IMR-90 (cell line): Measurements from ENCODE around the gene BICD2. TPM values are rescaled to one million over a fixed set of nuclear protein-coding genes. Genes with fewer than 3 reads are reported as not detected.

Experiments
- ATAC-seq: fragments of 200-7000 bp; cut with Tn5 transposase; 2 replicates; pipeline ENCODE4 v1.9.1; 2020; ENCODE audit warnings: low read depth, mild to moderate bottlenecking, moderate library complexity
- BruUV-seq: library from RNA; stranded (reverse); fragments of 400-500 nt; replicated peaks from 2 replicates; lab custom pipeline; 2021; lab: Mats Ljungman, UMichigan
- CTCF ChIA-PET: fragments of 300-600 bp; formaldehyde crosslinking; extraction: SDS; loops from one replicate; lab custom pipeline; 2021; ENCODE audit warnings: antibody characterized with exemption; lab: Yijun Ruan, JAX
- POLR2A ChIA-PET: fragments of 300-600 bp; sonication (Branson Sonifier 250); formaldehyde crosslinking; loops from one replicate; lab custom pipeline; 2022; ENCODE audit warnings: antibody characterized with exemption; ENCODE audit not compliant: unreplicated experiment; lab: Charles Lee
- DNase-seq: peaks from one replicate; pipeline ENCODE4 v3.0.0; 2013
- H2AFZ ChIP-seq: replicated peaks from 2 replicates; pipeline ENCODE3; 2013; ENCODE audit warnings: low read length, mild to moderate bottlenecking; ENCODE audit not compliant: poor library complexity
- H2AK5ac ChIP-seq: 2 replicates; pipeline ENCODE4 v1.6.1; 2013; ENCODE audit warnings: low read depth, low read length, inconsistent platforms
- H2AK9ac ChIP-seq: replicated peaks from 2 replicates; pipeline ENCODE3; 2013; ENCODE audit warnings: mild to moderate bottlenecking, low read depth, low read length, moderate library complexity; ENCODE audit not compliant: poor library complexity
- H2BK120ac ChIP-seq: 2 replicates; pipeline ENCODE4 v1.6.1; 2013; ENCODE audit warnings: low read depth, low read length, inconsistent platforms
- H2BK15ac ChIP-seq: 3 replicates; pipeline ENCODE4 v1.6.1; 2013; ENCODE audit warnings: low read depth, low read length, inconsistent platforms
- H2BK20ac ChIP-seq: 2 replicates; pipeline ENCODE4 v1.6.1; 2013; ENCODE audit warnings: low read depth, mild to moderate bottlenecking, inconsistent platforms, low read length, moderate library complexity
- H2BK5ac ChIP-seq: 2 replicates; pipeline ENCODE4 v1.6.1; 2013; ENCODE audit warnings: mild to moderate bottlenecking, low read depth, low read length, inconsistent platforms; ENCODE audit not compliant: poor library complexity, severe bottlenecking
- H3K14ac ChIP-seq: replicated peaks from 2 replicates; pipeline ENCODE4 v1.6.1; 2013; ENCODE audit warnings: low read depth, low read length, inconsistent platforms
- H3K18ac ChIP-seq: 2 replicates; pipeline ENCODE4 v1.6.1; 2013; ENCODE audit warnings: low read depth, low read length, control low read depth
- H3K23ac ChIP-seq: 2 replicates; pipeline ENCODE4 v1.6.1; 2013; ENCODE audit warnings: low read depth, low read length, inconsistent platforms
- H3K27ac ChIP-seq: 2 replicates; pipeline ENCODE4 v1.5.1; 2013; ENCODE audit warnings: mild to moderate bottlenecking, control low read depth, low read length; ENCODE audit not compliant: insufficient read depth
- H3K27me3 ChIP-seq: 2 replicates; pipeline ENCODE4 v1.6.1; 2013; ENCODE audit warnings: low read length; ENCODE audit not compliant: control insufficient read depth, insufficient read depth
- H3K36me3 ChIP-seq: 2 replicates; pipeline ENCODE4 v1.6.1; 2013; ENCODE audit warnings: low read length, mixed read lengths; ENCODE audit not compliant: control insufficient read depth, insufficient read depth
- H3K4ac ChIP-seq: 2 replicates; pipeline ENCODE4 v1.6.1; 2013; ENCODE audit warnings: low read depth, low read length, inconsistent platforms
- H3K4me1 ChIP-seq: 2 replicates; pipeline ENCODE4 v1.6.1; 2013; ENCODE audit warnings: low read length, mixed read lengths; ENCODE audit not compliant: control insufficient read depth, insufficient read depth
- H3K4me2 ChIP-seq: 2 replicates; pipeline ENCODE4 v1.6.1; 2013; ENCODE audit warnings: low read depth, mild to moderate bottlenecking, control low read depth, low read length, moderate library complexity
- H3K4me3 ChIP-seq: 2 replicates; pipeline ENCODE4 v1.5.1; 2013; ENCODE audit warnings: low read depth, mild to moderate bottlenecking, control low read depth, low read length, moderate library complexity; ENCODE audit not compliant: insufficient read depth
- H3K56ac ChIP-seq: 2 replicates; pipeline ENCODE4 v1.6.1; 2013; ENCODE audit warnings: low read length, inconsistent platforms; ENCODE audit not compliant: insufficient read depth; ENCODE audit errors: extremely low read depth
- H3K79me1 ChIP-seq, 2 experiments: 2 replicates each; pipeline ENCODE4 v1.6.1; 2013; ENCODE audit warnings: low read length in 2 of 2, inconsistent platforms in 1 of 2, low read depth in 1 of 2
- H3K9ac ChIP-seq: 2 replicates; pipeline ENCODE4 v1.6.1; 2013; ENCODE audit warnings: low read depth, low read length, control low read depth
- H3K9me1 ChIP-seq: 2 replicates; pipeline ENCODE4 v1.6.1; 2013; ENCODE audit warnings: low read length, inconsistent platforms; ENCODE audit not compliant: insufficient read depth
- H3K9me3 ChIP-seq: 2 replicates; pipeline ENCODE4 v1.6.1; 2013; ENCODE audit warnings: low read length; ENCODE audit not compliant: control insufficient read depth, insufficient read depth
- H4K20me1 ChIP-seq: 2 replicates; pipeline ENCODE4 v1.6.1; 2013; ENCODE audit warnings: low read length, inconsistent platforms; ENCODE audit not compliant: insufficient read depth
- H4K5ac ChIP-seq: 2 replicates; pipeline ENCODE4 v1.6.1; 2013; ENCODE audit warnings: mild to moderate bottlenecking, low read depth, low read length, control low read depth
- H4K8ac ChIP-seq, 2 experiments: 2 replicates each; pipeline ENCODE4 v1.6.1; 2013; ENCODE audit warnings: low read depth in 2 of 2, low read length in 2 of 2, control low read depth in 1 of 2, inconsistent platforms in 1 of 2
- H4K91ac ChIP-seq: 2 replicates; pipeline ENCODE4 v1.6.1; 2013; ENCODE audit warnings: low read depth, low read length, inconsistent platforms; ENCODE audit not compliant: insufficient read depth
- CHD1 ChIP-seq: IDR thresholded peaks from 2 replicates; pipeline ENCODE4 v1.6.1; 2012; ENCODE audit warnings: low read depth, low read length, improper control_type of control experiment
- MXI1 ChIP-seq: IDR thresholded peaks from 2 replicates; pipeline ENCODE4 v1.6.1; 2012; ENCODE audit warnings: low read depth, mild to moderate bottlenecking, low read length, moderate library complexity, borderline replicate concordance
- NFE2L2 ChIP-seq: fragments of 150-350 bp; IDR thresholded peaks from 2 replicates; pipeline ENCODE4 v1.6.1; 2016; ENCODE audit warnings: low read depth, mild to moderate bottlenecking, low read length
- RFX5 ChIP-seq: IDR thresholded peaks from 2 replicates; pipeline ENCODE4 v1.8.0; 2012; ENCODE audit warnings: low read depth, mild to moderate bottlenecking, low read length, moderate library complexity
- WGBS, 2 experiments: methylation state at CpG; one replicate each; pipeline versions ENCODE4 v1.1.5 to v1.1.7; 2013; ENCODE audit warnings: missing lambda C conversion rate in 2 of 2; ENCODE audit not compliant: insufficient read length in 1 of 2; ENCODE audit errors: extremely low coverage in 2 of 2; 5-methylcytosine and 5-hydroxymethylcytosine counted together
- dilution Hi-C: fragments of 300-500 bp; cut with HindIII; formaldehyde crosslinking; loops from one replicate; pipeline ENCODE4 v1.14.3; 2018; ENCODE audit warnings: low sequenced_read_pairs; ENCODE audit not compliant: unreplicated experiment
- in situ Hi-C: fragments of 300-500 bp; cut with MboI; formaldehyde crosslinking; loops from 3 replicates; pipeline ENCODE4 v1.14.3; 2019; ENCODE audit warnings: low sequenced_read_pairs, inconsistent platforms, mixed read lengths
- intact Hi-C: fragments of 100-400 bp; cut with micrococcal nuclease; formaldehyde crosslinking; loops from 2 replicates; pipeline ENCODE4 v1.10.0; 2022
- polyA plus RNA-seq, 3 experiments: library from polyadenylated mRNA; depleted of rRNA; stranded (reverse); fragments of >200 nt; gene quantifications; 2 replicates each; pipeline ENCODE4 v1.2.3, GENCODE V29; 2012; ENCODE audit warnings: low replicate concordance in 1 of 3
- total RNA-seq: library from RNA; depleted of rRNA; stranded (reverse); fragments of >200 nt; gene quantifications from 2 replicates; pipeline ENCODE4 v1.2.3, GENCODE V29; 2012

Gene BICD2
- total and polyA plus RNA-seq, 2 of the 4 experiments (the other 2 are of a cell fraction) = 21.5 to 35.7 TPM

DNA sequence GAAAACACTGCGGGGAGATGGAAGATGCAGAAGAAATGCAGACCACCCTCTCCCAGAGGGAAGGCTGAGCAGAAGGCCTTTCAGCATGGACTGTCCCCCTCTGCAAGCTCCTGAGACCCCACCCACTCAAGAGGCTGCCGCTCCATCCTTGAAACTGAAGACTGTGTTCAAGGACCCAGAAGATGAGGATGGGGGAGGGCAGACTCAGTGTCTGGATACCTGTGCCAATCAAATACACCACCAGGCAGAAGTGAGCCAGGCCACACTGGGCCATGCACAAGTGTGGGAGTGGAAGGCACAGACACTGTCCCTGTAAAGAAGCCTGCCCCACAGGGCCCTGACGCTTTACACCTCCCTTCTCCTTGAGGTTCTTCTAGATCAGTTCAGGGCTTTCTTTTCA, 54.7 kb downstream of the BICD2 start:
- no peak overlapping the region for H4K91ac ChIP-seq
- no peaks in the 10 kb centered on the region for H3K4me1 ChIP-seq
- H3K9me1 ChIP-seq = no peaks in the 10 kb centered on the region
- no peak overlapping the region for H3K4me3 ChIP-seq
- no peak for ATAC-seq
- BruUV-seq = no TSS peak
- ChIA-PET CTCF (no interaction called here), POLR2A (no interaction called here)
- no peak overlapping the region for H3K56ac ChIP-seq
- no peak overlapping the region for H3K23ac ChIP-seq
- H2AFZ ChIP-seq = no peak overlapping the region
- H2BK120ac ChIP-seq = no peak overlapping the region
- H3K36me3 ChIP-seq = peaks cover 31% of the 10 kb centered on the region
- TF ChIP-seq NFE2L2 (no peak), MXI1 (no peak), RFX5 (no peak), CHD1 (no peak)
- DNase-seq = no peak
- H2BK15ac ChIP-seq = no peak overlapping the region
- no peak overlapping the region for H4K8ac ChIP-seq
- no peak overlapping the region for H3K4ac ChIP-seq
- no peak overlapping the region for H2AK5ac ChIP-seq
- no peak overlapping the region for H3K9ac ChIP-seq
- no peak overlapping the region for H2BK20ac ChIP-seq
- H4K5ac ChIP-seq = no peak overlapping the region
- H4K20me1 ChIP-seq = no peaks in the 10 kb centered on the region
- 0 out of 4 replicates have a peak, but pooled peaks cover 0 to 12% of the 10 kb centered on the region in 2 experiments for H3K79me1 ChIP-seq
- H3K27me3 ChIP-seq = no peaks in the 10 kb centered on the region
- H3K18ac ChIP-seq = no peak overlapping the region
- intact Hi-C loops (no loop called here), in situ Hi-C loops (no loop called here), dilution Hi-C loops (no loop called here)
- H3K27ac ChIP-seq = no peak overlapping the region
- no peaks in the 10 kb centered on the region for H3K9me3 ChIP-seq
- H2BK5ac ChIP-seq = no peak overlapping the region
- H2AK9ac ChIP-seq = no peak overlapping the region
- H3K4me2 ChIP-seq = no peak overlapping the region
- H3K14ac ChIP-seq = no peak overlapping the region
- WGBS, 2 experiments = 100% methylated on average over 1 of the region's 3 CpGs; no CpG with 5 or more reads in 1 of the 2 experiments
